Peyer's patch (tissue), 4 donors: ENCODE measurements around the gene PTPDC1. TPM values are rescaled to one million over a fixed set of nuclear protein-coding genes. Genes with fewer than 3 reads are reported as not detected.

Experiments
- DNase-seq, 3 donors: peaks; one replicate each; pipeline ENCODE4 v3.0.0-alpha.2; 2017 to 2019
- H3K27ac ChIP-seq, 4 donors: fragments of 200-600 bp; sonication (generic); one replicate each; pipeline ENCODE4 v1.5.1; 2016 to 2019
- H3K27me3 ChIP-seq, 2 donors: fragments of 200-600 bp; sonication (generic); one replicate each; pipeline ENCODE4 v1.5.1; 2019
- H3K36me3 ChIP-seq, 3 donors: fragments of 200-600 bp; sonication (generic); one replicate each; pipeline ENCODE4 v1.5.1; 2016 to 2019
- H3K4me1 ChIP-seq, 4 donors: fragments of 200-600 bp; sonication (generic); one replicate each; pipeline ENCODE4 v1.5.1; 2016 to 2019
- H3K4me3 ChIP-seq, 4 donors: fragments of 200-600 bp; sonication (generic); 1 replicate in 3 of 4; 2 replicates in 1 of 4; pipeline ENCODE4 v1.5.1; 2016 to 2019; ENCODE audit warnings: mild to moderate bottlenecking in 1 of 4
- H3K9me3 ChIP-seq, 4 donors: fragments of 200-600 bp; sonication (generic); one replicate each; pipeline ENCODE4 v1.5.1; 2016 to 2019; ENCODE audit warnings: mild to moderate bottlenecking in 1 of 4
- POLR2A ChIP-seq, 2 donors: fragments of 450-650 bp; IDR thresholded peaks; one replicate each; pipeline ENCODE4 v1.5.1; 2017; ENCODE audit warnings: antibody characterized with exemption in 2 of 2, mild to moderate bottlenecking in 2 of 2, moderate library complexity in 2 of 2
- total RNA-seq, 4 donors: library from RNA; depleted of rRNA; stranded (reverse); fragments of >200 nt; gene quantifications; one replicate each; pipeline ENCODE4 v1.1.0, GENCODE V29; 2016
- TF ChIP-seq, protein P1 (sequence below), 6 experiments: fragments of 450-650 bp in 4 of 6; fragments of 200-600 bp in 2 of 6; sonication (generic) in 1 of 6; IDR thresholded peaks; one replicate each; pipeline ENCODE4 v1.5.1; 2017 to 2019; ENCODE audit warnings: antibody characterized with exemption in 6 of 6, mild to moderate bottlenecking in 3 of 6, moderate library complexity in 1 of 6

The PTPDC1 gene
- total RNA-seq, 4 donors from 2014 or later: 7.2 to 15.7 (median 9.4) TPM

GRCh38 chr9:94147776-94148175 lies 63.5 kb downstream of the PTPDC1 start:
- no peak overlapping the region for H3K4me3 ChIP-seq
- no peaks in the 10 kb centered on the region for H3K4me1 ChIP-seq
- no peak for DNase-seq
- no peak overlapping the region for H3K27ac ChIP-seq
- no peaks in the 10 kb centered on the region for H3K36me3 ChIP-seq
- H3K9me3 ChIP-seq: no peaks in the 10 kb centered on the region
- no peak for TF ChIP-seq POLR2A (IDR thresholded peaks at IDR 0.05)
- TF ChIP-seq, protein P1, sequence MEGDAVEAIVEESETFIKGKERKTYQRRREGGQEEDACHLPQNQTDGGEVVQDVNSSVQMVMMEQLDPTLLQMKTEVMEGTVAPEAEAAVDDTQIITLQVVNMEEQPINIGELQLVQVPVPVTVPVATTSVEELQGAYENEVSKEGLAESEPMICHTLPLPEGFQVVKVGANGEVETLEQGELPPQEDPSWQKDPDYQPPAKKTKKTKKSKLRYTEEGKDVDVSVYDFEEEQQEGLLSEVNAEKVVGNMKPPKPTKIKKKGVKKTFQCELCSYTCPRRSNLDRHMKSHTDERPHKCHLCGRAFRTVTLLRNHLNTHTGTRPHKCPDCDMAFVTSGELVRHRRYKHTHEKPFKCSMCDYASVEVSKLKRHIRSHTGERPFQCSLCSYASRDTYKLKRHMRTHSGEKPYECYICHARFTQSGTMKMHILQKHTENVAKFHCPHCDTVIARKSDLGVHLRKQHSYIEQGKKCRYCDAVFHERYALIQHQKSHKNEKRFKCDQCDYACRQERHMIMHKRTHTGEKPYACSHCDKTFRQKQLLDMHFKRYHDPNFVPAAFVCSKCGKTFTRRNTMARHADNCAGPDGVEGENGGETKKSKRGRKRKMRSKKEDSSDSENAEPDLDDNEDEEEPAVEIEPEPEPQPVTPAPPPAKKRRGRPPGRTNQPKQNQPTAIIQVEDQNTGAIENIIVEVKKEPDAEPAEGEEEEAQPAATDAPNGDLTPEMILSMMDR (IDR thresholded peaks at IDR 0.05): no peak
- no peaks in the 10 kb centered on the region for H3K27me3 ChIP-seq

GRCh38 chr9:94148419-94148818 lies 64.2 kb downstream of the PTPDC1 start:
- DNase-seq: no peak
- Histone ChIP-seq H3K36me3 (no peaks in the 10 kb centered on the region), H3K27ac (no peak overlapping the region), H3K27me3 (no peaks in the 10 kb centered on the region), H3K9me3 (no peaks in the 10 kb centered on the region), H3K4me1 (no peaks in the 10 kb centered on the region), H3K4me3 (no peak overlapping the region)
- no peak for TF ChIP-seq POLR2A (IDR thresholded peaks at IDR 0.05)
- TF ChIP-seq, protein P1 (IDR thresholded peaks at IDR 0.05): no peak

GRCh38 chr9:94149696-94150095 lies 65.4 kb downstream of the PTPDC1 start:
- Histone ChIP-seq H3K4me3 (no peak overlapping the region), H3K27me3 (no peaks in the 10 kb centered on the region), H3K9me3 (no peaks in the 10 kb centered on the region), H3K4me1 (no peaks in the 10 kb centered on the region), H3K27ac (no peak overlapping the region), H3K36me3 (no peaks in the 10 kb centered on the region)
- TF ChIP-seq POLR2A (IDR thresholded peaks at IDR 0.05): no peak
- TF ChIP-seq, protein P1 (IDR thresholded peaks at IDR 0.05): no peak
- peak in 1 of 3 donors; percentile 55 for DNase-seq

DNA sequence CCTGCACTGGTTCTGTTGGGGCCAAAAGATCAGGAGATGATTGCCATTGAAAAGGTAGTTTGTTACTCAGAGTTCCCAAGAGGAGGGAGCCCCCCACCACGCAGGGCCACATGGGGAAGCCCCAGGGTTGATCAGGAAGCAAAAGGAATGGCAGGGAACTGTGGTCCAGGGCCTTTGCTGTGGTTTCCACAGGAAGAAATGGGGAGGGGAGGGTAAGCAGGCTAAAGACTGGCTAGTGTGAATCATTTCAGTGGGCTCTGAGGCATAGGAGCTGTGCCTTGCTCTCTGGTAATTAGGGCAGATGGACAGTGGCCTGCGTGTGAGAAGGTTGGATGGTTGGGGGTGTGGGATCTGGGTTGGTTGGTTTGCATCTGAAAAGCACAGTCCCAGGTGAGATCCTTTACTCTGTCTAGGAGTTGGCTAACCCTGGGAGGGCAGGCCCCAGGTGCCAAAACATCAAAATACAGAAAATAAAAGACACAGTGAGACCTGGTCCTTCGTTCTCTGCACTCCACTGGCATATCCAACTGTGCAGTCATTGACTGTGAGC lies 66.1 kb downstream of the PTPDC1 start:
- Histone ChIP-seq H3K36me3 (no peaks in the 10 kb centered on the region), H3K9me3 (no peaks in the 10 kb centered on the region), H3K27ac (no peak overlapping the region), H3K27me3 (no peaks in the 10 kb centered on the region), H3K4me3 (no peak overlapping the region), H3K4me1 (no peaks in the 10 kb centered on the region)
- no peak for DNase-seq
- TF ChIP-seq, protein P1 (IDR thresholded peaks at IDR 0.05): no peak
- no peak for TF ChIP-seq POLR2A (IDR thresholded peaks at IDR 0.05)

DNA sequence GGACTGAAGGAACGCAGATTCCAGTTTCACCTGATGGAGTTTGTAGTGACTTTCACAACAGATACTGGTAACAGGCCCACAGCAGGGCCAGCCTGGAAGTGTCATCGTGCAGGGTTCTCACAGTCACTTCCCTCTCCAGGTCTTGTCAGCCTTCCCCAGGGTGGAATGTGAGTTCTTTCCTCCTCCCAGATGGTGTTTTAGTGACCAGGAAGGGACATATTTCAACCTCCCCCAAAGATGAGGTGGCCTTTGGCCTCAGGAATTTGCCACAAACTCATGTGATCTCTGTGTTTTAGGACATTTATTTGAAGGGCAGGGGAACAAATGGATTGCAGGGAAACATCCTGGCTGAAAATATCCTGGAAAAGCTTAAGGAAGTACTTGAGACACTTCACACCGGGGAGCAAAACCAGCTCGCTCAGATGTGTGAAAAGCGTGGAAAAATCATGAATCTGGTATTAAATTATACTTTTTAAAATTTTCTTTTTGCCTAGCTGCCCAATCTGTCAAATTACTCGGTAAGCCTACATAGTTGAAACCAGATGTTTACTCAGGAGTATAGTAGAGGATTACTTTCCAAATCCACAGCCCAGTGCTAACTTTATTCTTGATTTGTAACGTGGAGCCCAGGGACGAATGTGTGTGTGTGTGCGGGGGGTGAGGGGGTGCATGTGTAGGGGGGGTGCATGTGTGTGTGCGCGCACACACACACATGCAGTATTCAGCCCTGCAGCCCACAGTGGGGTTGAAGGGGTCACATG lies 66.8 kb downstream of the PTPDC1 start:
- TF ChIP-seq POLR2A (IDR thresholded peaks at IDR 0.05): no peak
- TF ChIP-seq, protein P1 (IDR thresholded peaks at IDR 0.05): no peak
- peaks cover 0 to under 1% (median 0%) of the 10 kb centered on the region in 4 donors for H3K4me1 ChIP-seq
- no peak for DNase-seq
- H3K27ac ChIP-seq: no peak overlapping the region
- no peaks in the 10 kb centered on the region for H3K27me3 ChIP-seq
- H3K4me3 ChIP-seq: no peak overlapping the region
- no peaks in the 10 kb centered on the region for H3K9me3 ChIP-seq
- H3K36me3 ChIP-seq: no peaks in the 10 kb centered on the region
